Measurements from ENCODE around the gene HHIPL1. TPM values are rescaled to one million over a fixed set of nuclear protein-coding genes. Genes with fewer than 3 reads are reported as not detected.
A peak's percentile ranks its signal among the peaks of the same experiment; 100 is the strongest.

Gene HHIPL1
- total RNA-seq, 1 donor from 2014 or later, result 11.9 TPM

GRCh38 chr14:99684410-99684934, 39.5 kb downstream of the HHIPL1 start:
- DNase-seq (ENCODE audit: low spot score in 2 of 2), result no peak
- Histone ChIP-seq H3K9me3 (no peaks in the 10 kb centered on the region), H3K4me1 (peaks cover 0 to 5% of the 10 kb centered on the region in 2 donors), H3K36me3 (no peaks in the 10 kb centered on the region), H3K27me3 (no peaks in the 10 kb centered on the region), H3K4me3 (peak overlapping the region; percentile 63 to 87), H3K27ac (peak overlapping the region in 1 of 2 donors; percentile 67)
- intact Hi-C loops (cut with DNase I), result loop anchor here (1.0 to 10.0 kb wide), 8 partner anchors 46 to 860 kb away; partner anchors contain the start of genes CCNK, EML1 and YY1
- TF ChIP-seq, protein P1, sequence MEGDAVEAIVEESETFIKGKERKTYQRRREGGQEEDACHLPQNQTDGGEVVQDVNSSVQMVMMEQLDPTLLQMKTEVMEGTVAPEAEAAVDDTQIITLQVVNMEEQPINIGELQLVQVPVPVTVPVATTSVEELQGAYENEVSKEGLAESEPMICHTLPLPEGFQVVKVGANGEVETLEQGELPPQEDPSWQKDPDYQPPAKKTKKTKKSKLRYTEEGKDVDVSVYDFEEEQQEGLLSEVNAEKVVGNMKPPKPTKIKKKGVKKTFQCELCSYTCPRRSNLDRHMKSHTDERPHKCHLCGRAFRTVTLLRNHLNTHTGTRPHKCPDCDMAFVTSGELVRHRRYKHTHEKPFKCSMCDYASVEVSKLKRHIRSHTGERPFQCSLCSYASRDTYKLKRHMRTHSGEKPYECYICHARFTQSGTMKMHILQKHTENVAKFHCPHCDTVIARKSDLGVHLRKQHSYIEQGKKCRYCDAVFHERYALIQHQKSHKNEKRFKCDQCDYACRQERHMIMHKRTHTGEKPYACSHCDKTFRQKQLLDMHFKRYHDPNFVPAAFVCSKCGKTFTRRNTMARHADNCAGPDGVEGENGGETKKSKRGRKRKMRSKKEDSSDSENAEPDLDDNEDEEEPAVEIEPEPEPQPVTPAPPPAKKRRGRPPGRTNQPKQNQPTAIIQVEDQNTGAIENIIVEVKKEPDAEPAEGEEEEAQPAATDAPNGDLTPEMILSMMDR (IDR thresholded peaks at IDR 0.05), result no peak

- no peaks in the 10 kb centered on the region for H3K9me3 ChIP-seq
- H3K27ac ChIP-seq, result no peak overlapping the region
- no peak overlapping the region for H3K4me3 ChIP-seq
- peak in 1 of 2 donors; percentile 57 for DNase-seq (ENCODE audit: low spot score in 2 of 2)
- no peaks in the 10 kb centered on the region for H3K36me3 ChIP-seq
- H3K4me1 ChIP-seq, result peaks cover 0 to 5% of the 10 kb centered on the region in 2 donors
- no peaks in the 10 kb centered on the region for H3K27me3 ChIP-seq
- TF ChIP-seq, protein P1 (IDR thresholded peaks at IDR 0.05), result no peak
- intact Hi-C loops (cut with DNase I), result loop anchor here (2.0 to 10.0 kb wide), 4 partner anchors 46 to 860 kb away; partner anchors contain the start of genes EML1 and YY1
These were observed 40.2 kb downstream of the HHIPL1 start for GRCh38 chr14:99685151-99685591.

GRCh38 chr14:99685596-99685995, 40.7 kb downstream of the HHIPL1 start:
- no peaks in the 10 kb centered on the region for H3K27me3 ChIP-seq
- H3K4me3 ChIP-seq, result no peak overlapping the region
- peaks cover 0 to 5% of the 10 kb centered on the region in 2 donors for H3K4me1 ChIP-seq
- TF ChIP-seq, protein P1 (IDR thresholded peaks at IDR 0.05), result no peak
- DNase-seq (ENCODE audit: low spot score in 2 of 2), result no peak
- no peaks in the 10 kb centered on the region for H3K36me3 ChIP-seq
- no peak overlapping the region for H3K27ac ChIP-seq
- no peaks in the 10 kb centered on the region for H3K9me3 ChIP-seq
- intact Hi-C loops (cut with DNase I), result loop anchor here (2.0 to 10.0 kb wide), 4 partner anchors 45 to 859 kb away; partner anchors contain the start of genes EML1 and YY1

GRCh38 chr14:99686557-99687283, 41.8 kb downstream of the HHIPL1 start:
- H3K9me3 ChIP-seq, result no peaks in the 10 kb centered on the region
- TF ChIP-seq, protein P1 (IDR thresholded peaks at IDR 0.05), result no peak
- DNase-seq (ENCODE audit: low spot score in 2 of 2), result no peak

GRCh38 chr14:99687284-99688209, 42.6 kb downstream of the HHIPL1 start:
- no peak for DNase-seq (ENCODE audit: low spot score in 2 of 2)
- Histone ChIP-seq H3K36me3 (no peaks in the 10 kb centered on the region), H3K9me3 (no peaks in the 10 kb centered on the region), H3K4me1 (peaks cover 0 to 5% of the 10 kb centered on the region in 2 donors), H3K4me3 (no peak overlapping the region), H3K27me3 (no peaks in the 10 kb centered on the region), H3K27ac (no peak overlapping the region)
- intact Hi-C loops (cut with DNase I), result loop anchor here (10.0 kb wide), 1 partner anchor 857 kb away; no protein-coding TSS in a partner anchor
- TF ChIP-seq, protein P1 (IDR thresholded peaks at IDR 0.05), result peak in 2 of 3 experiments; percentile 42 to 46

More at GRCh38 chr14:99686557-99687283, 41.8 kb downstream of the HHIPL1 start:
- no peaks in the 10 kb centered on the region for H3K36me3 ChIP-seq
- intact Hi-C loops (cut with DNase I), result loop anchor here (10.0 kb wide), 1 partner anchor 858 kb away; no protein-coding TSS in a partner anchor
- H3K4me1 ChIP-seq, result peaks cover 0 to 5% of the 10 kb centered on the region in 2 donors
- no peaks in the 10 kb centered on the region for H3K27me3 ChIP-seq
- no peak overlapping the region for H3K4me3 ChIP-seq
- no peak overlapping the region for H3K27ac ChIP-seq

Data from ascending aorta (tissue), 2 donors.